GM18907 (cell line): Measurements from ENCODE around the gene TWIST2.

Experiments used
- ATAC-seq: cut with Tn5 transposase; IDR thresholded peaks from one replicate; pipeline ENCODE4 v1.9.1; 2021; ENCODE audit warnings: mild to moderate bottlenecking, moderate library complexity; ENCODE audit not compliant: unreplicated experiment

TWIST2 gene

DNA sequence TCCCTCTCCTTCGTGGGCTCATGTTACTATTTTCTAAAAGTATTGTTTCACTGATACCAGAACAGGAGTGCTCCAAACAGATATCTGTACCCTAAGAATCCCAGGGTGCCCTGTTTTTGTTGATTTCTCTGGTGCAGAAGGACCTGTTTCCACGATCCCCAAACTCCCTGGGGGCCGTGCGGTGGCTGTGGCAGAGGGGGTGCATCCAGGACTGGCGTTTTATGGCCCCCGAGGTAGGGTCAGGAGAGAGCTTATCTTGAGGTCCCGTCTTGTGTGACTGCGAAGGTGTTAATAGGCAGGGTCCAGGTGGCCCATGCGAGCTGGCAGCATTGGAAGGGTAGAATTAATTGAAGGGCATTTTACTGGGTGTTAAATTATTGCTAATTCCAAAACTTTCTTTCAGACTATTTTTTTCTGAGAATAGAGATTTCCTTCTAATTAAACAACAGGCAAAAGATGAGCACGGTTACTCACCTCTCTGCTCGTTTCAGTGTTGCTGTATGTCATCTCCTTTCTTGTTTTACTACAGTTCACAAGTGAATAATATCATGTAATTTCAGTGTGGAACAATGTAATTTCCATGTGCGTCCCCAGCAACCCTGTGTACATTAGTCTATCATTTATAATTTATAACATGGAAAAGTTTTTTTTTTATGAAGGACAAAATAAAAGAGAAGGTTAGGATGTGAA, 8.2 kb downstream of the TWIST2 start:
- no peak for ATAC-seq

DNA sequence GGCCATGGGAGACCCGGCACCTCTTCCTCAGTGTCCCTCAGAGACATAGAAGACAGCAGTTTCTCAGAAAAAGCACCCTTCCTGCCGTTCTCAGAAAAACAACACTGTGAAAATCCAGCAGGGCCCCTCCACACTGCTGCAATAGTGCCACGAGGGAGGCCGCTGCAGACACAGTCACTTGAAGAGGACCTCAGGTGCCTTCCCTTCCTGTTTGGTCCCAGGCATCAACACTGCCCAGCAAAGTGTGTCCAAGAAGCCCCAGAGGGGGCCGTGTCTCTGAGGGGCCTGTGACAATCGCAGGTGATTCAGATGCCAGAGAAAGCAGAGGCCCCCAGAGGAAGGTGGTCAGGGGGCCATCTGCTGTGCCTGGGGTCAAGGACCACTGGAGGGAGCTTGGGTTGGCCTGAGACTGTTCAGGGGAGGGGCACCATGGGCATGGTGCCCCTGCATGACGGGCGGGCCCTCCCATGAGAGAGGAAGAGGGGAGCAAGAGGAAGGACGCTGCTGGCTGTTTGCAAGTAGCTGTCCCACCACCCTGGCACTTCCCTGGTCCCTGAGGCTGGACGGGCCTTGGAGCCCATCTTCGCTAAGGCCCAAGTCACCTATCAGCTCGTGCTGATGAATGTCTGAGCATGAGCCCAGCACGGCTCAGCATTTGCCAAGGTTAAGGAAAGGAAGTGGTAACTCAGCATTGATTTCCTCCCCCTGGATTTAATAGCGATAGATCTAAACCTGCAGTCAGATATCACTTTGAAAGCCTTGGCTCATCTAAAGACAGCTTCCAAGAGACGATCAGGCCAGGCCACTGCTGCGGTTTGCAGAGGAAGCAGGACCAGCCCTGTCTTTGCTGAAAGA, 9.1 kb downstream of the TWIST2 start:
- no peak for ATAC-seq

DNA sequence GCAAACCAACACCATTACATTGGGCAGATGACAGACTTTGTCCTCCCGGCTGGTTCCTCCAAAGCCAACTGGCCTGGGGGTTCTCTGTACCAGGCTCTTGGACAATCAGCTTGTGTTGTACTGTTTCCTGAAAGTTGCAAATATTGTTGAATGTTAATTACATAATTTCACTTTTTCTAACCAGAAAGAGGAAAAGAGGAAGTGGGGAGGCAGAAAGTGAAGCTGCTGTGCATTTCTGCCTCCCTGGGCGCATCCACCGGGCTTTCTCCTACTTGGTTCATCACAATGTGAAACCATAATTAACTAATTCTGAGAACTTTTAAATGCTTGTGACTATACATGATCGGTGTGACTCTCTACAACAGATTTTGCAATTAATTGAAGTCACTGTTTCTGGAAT, 10.1 kb downstream of the TWIST2 start:
- no peak for ATAC-seq

DNA sequence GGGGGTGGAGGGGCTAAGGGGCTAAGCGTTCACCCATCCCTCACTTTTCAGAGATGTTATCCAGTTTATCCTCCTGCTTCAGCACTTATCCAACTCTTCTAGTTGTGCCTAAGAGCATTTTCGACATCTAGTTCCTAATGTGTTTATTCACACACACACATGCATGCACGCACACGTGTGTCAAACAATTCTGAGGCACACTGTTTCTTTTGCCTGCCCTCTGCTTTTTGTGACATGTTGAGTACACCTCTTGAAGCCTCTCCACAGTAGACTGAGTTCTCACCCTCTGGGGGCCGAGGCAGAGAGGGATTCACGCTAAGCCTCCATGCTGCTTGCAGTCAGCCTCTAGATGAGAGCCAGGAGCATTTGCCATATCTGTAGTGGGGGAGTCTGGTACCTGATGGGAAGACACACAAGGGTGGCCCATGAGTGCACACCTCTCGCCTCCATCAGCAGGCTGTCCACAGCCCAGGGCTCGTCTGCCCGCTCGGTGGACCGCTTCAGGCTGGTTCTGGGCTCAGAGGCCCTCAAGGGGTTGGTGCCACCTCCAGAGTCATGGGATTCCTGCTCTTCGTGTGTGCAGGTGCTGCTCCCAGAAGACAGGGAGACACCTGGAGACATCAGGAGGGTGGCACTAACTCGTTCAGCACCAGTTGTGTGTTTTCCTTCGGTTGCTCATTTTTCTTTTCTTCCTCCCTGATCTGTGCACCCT, 11.9 kb downstream of the TWIST2 start:
- ATAC-seq = no peak

DNA sequence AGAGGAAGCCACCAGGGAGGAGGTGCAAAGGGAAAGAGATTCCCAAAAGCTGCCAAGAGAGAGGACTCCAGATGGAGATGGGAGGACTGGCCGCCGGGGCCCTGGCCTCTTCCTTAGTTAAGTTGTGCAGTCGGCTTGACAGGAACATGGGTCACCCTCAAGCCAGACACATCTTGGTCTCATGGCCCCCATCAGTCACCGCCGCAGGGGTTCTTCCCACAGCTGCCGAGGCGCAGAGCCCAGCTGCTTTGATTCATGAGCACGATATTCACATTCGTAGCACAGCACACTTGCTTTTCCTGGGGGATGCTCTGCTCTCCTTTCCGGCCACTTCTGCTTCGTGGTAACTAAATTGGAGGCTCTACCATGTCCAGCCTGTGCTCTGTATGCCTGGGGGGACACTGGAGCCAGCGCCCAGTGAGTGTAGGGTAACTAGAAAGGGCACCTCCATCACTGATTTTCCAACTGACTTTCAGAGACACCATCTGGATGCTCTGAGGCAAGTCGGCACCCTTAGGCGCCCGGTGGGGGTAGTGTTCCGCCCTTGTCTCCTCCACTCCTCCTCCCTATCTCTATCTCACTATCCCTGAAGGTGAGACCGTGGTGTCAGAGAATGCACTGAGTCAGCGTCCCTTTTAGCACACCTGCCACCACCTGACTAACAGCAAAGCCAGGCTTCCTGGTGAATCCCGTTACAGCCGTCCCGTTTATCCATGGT, 13.3 kb downstream of the TWIST2 start:
- ATAC-seq = no peak

DNA sequence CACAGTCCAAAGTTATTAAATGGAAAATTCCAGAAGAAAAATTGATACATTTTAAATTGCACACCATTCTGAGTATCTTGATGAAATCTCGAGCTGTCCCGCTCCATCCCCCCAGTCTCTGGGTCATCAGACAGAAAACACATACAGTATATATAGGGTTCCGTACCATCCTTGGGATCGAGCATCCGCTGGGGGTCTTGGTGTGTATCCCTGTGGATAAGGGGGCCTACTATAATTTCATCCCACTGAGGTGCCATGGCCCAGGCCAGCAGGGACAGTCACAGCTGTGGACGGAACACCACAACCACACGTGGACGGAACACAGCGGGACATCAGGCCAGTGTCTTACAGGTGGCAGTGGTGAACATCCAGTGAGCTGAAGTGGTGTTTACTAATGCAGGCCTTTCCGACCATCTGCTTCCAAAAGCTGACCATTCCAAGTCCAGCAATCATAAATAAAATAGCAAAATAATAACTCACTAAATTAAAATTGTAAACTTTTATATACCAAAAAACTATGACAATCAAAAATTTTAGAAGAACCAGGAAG, 14.0 kb downstream of the TWIST2 start:
- ATAC-seq = no peak

DNA sequence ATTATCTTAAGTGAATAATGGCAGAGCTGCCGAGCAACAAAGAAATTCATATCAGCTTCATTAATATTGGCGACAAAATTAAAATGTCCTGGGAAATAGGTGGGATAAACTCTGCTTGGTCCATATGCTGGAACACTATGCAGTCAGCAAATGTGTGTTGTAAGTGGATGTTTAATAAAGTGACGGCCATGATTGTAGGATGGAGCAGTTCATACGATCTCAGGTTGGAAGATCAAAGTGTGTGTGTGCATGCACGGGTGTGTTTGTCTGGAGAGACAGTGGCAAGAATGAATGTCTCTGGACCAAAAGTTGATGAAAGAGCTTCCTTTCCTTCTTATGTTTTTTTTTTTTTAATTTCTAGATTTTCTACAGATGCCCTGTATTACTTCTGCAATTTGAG, 14.8 kb downstream of the TWIST2 start:
- ATAC-seq = no peak

DNA sequence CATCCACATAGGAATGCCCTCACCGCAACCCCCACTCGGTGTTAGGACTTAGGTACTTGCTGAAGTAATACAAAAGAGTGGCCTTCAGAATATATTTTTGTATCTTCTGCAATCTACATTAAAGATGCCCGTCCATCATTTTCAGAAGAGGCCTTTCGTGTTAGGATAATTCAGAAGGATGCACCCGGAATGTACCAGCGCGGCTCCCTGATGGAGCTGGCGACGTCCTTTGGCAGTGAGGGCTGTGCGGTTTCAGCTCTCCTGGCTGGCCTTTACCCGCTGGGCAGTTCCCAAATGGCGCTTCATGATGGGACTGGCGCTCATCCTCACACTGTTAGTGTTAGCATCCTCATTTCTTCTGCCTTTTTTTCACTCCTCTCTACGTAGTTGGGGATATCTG, 15.3 kb downstream of the TWIST2 start:
- ATAC-seq = no peak

DNA sequence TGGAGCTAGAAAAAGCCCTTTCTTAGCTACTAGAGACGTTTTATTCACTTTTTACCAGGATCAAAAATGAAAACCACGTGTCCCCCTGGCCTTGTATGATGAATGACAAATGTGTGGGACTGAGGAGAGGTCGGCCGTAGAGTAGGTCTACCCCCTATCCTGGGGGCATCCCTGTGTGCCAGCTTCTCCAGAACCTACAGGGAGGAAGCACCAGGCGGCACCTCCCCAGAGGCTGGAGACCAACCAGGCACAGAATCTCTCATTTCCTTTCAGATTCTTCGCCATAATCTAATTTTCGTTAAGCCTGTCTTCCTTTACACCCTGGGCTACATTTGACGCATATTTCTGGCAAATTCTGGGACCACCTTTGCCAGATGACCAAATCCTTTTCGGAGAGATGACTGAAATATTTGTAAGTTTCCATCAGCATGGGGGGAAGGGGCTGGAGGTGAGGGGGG, 15.9 kb downstream of the TWIST2 start:
- ATAC-seq = no peak

DNA sequence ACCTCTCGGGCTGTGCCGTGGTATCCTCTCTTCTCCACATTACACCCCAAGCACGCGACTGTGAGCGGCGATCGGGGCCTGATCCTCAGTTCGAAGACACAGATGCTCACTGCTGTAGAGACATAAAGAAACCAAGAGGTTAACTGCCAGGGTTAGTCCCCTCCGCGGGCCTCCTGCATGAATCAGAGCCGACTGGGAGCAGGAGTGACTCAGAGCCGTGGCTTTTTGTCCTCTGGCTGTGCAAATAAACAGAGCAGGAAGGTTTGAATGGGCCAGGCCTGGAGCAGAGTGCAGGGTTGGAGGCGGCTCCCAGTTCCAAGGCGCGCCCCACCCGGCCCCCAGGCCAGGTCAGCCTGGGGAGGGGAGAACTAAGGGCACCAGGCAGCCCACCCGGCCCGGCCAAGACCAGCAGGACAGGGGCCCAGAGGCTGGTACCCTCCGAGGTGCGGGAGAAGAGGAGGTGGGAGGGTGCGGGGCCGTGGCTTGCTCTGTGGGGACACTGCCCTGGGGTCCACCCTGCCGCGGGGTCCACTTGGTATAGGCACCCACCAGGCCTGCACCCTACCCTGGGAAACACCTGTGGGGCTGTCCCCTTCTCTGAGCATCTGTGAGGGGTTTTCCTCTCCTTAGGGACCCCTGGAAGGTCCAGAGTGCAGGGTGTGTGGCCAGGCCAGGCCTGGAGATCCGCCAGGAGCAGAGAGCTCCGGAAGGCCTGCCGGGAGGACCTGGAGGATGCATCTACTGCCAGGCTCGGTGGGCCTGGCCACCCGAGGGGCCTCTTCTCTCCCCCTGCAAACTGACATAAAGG, 16.5 kb downstream of the TWIST2 start:
- no peak for ATAC-seq

DNA sequence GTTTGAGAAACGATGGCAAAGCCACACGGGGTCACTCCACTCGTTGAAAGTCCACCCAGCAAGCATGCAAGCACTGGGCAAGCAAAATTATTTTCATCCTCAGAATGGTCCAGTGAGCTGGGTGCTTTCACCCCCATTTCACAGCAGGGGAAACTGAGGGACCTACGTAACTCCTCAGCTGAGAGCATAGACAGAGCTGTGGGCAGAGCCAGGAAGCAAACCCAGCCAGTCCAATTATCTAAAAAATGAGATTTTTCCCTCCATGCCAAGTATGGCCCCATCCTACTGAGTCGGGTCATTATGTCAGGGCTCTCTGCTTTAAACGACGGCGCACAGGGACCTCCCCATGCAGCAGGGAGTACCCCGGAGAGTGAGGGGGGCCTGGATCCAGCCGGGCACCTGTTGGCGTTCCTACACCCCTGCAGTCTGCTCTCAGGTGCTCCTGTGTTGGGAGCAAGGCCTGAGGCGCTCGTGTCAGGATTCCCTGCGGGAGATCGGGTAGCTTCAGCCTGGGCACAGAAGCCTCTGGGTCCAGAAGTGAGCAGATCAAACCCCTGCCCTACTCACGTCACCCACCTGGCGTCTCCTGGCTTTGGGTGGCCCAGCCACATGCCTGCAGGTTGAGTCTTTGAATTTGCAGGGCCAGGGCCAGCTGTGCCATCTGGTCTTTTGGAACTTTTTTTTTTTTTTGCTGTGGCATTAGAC, 17.3 kb downstream of the TWIST2 start:
- no peak for ATAC-seq

DNA sequence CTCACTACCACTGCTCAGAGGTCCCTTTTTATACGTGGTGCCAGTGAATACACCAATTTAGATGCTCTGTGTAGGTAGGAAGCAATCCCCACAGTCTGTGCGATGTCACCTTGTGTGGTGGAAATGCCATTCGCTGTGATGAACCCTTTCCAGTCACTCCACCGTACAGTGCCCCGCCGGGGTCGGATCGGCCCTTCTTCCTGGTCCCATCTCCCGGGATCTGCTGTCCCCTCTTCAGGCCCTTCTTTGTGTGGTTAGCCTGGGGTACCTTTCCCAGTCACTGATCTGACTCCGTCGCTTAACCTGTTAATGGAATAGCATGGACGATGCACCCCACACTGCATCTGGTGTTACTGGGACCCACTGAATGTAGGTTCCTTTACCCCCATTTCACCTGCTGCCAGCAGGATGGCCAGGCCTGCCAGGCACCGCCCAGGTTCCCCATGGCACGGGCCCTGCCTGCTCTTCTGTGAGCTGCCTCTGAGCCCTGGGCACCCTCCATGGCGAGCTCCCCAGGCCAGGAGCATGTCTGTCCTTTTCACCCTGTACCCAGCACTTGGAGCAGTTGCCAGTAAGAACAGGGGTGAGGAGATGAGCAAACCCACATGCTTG, 18.0 kb downstream of the TWIST2 start:
- ATAC-seq = no peak

DNA sequence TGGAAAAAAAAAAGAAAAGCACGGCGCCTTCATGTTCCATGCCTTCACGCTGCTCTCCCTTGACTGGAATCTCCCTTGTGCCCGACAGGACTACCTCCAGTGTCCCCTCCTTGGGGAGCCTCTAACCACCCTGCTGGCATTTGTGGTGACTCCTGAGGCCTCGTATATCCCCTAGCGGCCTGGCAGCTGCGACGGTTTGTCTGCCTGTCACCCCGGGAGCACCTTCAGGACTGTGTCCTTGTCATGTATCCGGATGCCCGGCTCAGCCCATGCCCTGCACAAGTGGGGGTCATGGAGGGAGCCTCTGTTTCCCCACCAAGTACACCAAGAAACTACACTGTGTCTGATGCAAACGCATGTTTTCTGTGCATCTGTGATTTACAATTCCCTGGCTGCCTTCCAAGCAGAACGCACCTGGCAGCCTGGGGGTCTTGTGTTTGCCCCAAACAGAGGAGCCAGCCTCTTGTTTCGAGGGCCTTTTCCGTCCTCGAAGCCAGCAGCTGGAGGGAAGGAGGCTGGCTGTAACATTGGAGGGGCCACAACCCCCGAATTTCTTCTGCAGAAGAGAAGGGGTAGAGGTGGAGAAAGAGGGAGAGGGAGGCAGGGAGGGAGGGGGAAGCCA, 18.9 kb downstream of the TWIST2 start:
- ATAC-seq = no peak

DNA sequence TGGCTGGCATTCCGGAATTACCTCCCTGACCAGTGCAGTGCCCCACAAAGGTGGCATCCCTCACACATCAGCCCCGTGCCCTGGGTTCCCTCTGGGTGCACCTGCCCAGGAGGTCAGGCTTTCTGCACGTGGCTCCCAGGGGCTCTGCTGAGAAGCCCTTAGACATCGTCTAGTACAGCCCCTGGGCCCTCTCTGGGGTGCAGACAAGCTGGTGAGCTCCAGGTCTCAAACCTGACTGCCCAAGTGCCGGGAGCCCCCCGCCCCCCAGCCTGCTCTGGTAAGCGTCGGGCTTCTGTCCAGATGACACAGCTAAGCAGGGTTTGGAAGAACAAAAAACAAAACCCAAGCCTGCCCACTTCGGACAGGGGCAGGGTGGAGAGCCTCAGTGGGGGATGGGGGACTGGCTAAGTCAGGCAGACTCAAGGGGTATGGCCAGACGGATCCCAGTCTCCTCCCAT, 20.2 kb downstream of the TWIST2 start:
- ATAC-seq = no peak

DNA sequence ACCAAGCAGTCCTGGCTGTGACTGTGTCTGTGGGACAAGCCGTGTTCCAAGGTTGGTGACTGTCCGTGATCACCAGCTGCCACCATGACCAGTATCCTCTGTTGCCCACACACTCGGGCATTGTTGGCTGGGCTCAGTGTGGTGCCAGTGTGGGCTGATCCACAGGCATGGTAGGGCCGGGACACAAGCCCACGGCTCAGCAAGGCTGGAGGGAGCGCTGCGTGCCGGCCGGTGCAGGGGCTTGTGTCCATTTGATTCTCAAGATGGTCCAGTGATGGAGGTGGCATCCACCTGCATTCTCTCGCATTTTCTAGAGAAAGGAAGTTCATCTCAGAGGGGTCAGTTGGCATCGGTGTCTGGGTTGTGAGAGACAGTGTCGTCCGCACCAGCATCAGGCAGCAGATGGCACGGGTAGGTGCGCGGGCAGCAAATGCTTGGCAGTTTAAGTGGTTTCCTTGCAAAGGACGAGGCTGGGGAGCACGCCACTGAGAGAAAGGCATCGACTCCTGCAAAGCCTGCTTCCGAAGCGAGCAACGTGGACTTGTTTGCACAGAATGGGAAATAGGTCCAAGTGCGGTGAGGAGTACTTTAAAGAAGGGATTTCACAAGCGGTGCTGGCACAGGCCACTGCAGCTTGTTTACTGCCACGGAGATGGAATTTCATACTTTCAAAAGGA, 20.9 kb downstream of the TWIST2 start:
- ATAC-seq = no peak

DNA sequence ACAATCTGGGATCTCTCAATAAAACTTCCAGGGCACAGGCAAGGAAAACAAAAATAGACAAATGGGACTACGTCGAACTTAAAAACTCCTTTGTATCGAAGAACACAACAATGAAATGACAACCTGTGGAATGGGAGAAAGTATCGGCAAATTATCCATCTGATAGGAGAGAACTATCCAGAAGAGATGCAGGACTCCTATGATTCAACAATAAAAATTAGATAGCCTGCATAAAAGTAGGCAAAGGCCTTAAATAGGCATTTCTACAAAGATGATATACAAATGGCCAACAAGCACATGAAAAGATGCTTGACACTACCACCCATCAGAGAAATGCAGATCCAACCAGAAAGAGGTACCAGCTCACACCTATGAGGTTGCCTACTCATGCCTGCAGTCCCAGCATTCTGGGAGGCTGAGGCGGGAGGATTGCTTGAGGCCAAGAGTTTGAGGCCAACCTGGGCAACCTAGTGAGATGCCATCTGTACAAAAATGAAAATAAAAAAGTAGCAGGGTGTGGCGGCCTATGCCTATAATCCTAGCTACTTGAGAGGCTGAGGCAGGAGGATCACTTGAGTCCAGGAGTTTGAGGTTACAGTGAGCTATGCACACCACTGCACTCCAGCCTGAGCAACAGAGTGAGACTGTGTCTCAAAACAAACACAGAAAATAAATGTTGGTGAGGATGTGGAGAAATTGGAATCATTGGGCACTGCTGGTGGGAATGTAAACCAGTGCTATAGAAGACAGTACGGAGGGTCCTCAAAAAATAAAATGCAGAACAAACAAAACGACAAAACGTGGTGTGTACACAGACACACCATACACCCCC, 21.6 kb downstream of the TWIST2 start:
- ATAC-seq = no peak

DNA sequence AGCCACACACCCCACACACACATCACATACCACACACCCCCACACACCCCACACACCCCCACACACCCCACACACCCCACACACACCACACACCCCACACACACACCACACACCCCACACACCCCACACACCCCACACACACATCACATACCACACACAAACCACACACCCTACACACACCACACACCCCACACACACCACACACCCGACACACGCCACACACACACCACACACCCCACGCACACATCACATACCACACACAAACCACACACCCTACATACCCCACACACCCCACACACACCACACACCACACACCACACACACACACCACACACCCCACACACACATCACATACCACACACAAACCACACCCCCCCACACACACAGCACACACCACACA, 22.4 kb downstream of the TWIST2 start:
- no peak for ATAC-seq
